C4-2B (cell line): ENCODE measurements around the gene ETF1.

Experiments used
- H3K27ac ChIP-seq: fragments of 450-650 bp; 2 replicates; pipeline ENCODE4 v1.5.1; 2017
- CTCF ChIP-seq: fragments of 450-650 bp; conservative IDR thresholded peaks from 2 replicates; pipeline ENCODE4 v1.5.1; 2017; ENCODE audit warnings: mild to moderate bottlenecking
- ZFX ChIP-seq: fragments of 450-650 bp; IDR thresholded peaks from 2 replicates; pipeline ENCODE4 v1.6.1; 2017

The ETF1 gene

GRCh38 chr5:138538943-138539627 is 4.0 kb downstream of the ETF1 start:
- no peak overlapping the region for H3K27ac ChIP-seq
- TF ChIP-seq CTCF (no peak), ZFX (no peak)

GRCh38 chr5:138536665-138537315 is 6.2 kb downstream of the ETF1 start:
- peak; percentile 48 for TF ChIP-seq CTCF
- TF ChIP-seq ZFX = no peak
- H3K27ac ChIP-seq = no peak overlapping the region

GRCh38 chr5:138536215-138536614 is 6.8 kb downstream of the ETF1 start:
- TF ChIP-seq CTCF = no peak
- TF ChIP-seq ZFX = no peak
- H3K27ac ChIP-seq = no peak overlapping the region

GRCh38 chr5:138533973-138534941 is 8.8 kb downstream of the ETF1 start:
- no peak overlapping the region for H3K27ac ChIP-seq
- TF ChIP-seq ZFX (no peak), CTCF (no peak)

- TF ChIP-seq CTCF (no peak), ZFX (no peak)
- H3K27ac ChIP-seq = peak overlapping the region; percentile 34
Observed at GRCh38 chr5:138529812-138530211, 13.2 kb downstream of the ETF1 start.

GRCh38 chr5:138528744-138529469 is 14.1 kb downstream of the ETF1 start:
- TF ChIP-seq ZFX (no peak), CTCF (no peak)
- peak overlapping the region; percentile 41 for H3K27ac ChIP-seq
